Left lobe of liver (tissue), 2 donors: ENCODE measurements around the gene BAHD1. TPM values are rescaled to one million over a fixed set of nuclear protein-coding genes. Genes with fewer than 3 reads are reported as not detected.

ENCODE experiments used
- ATAC-seq: fragments of 200-7000 bp; cut with Tn5 transposase; one replicate; pipeline ENCODE4 v1.9.1; 2020; ENCODE audit warnings: mild to moderate bottlenecking, moderate library complexity
- DNase-seq: peaks from one replicate; pipeline ENCODE4 v3.0.0-alpha.2; 2020; ENCODE audit warnings: low spot score
- total RNA-seq: library from RNA; stranded (reverse); gene quantifications from one replicate; pipeline ENCODE4 v1.2.1, GENCODE V29; 2021
- donor health status: DM: no; HTN: no; CAD: no; lungs with moderate emphysema.
- donor health status: DM: no; HTN: yes; CAD: no.

The BAHD1 gene
- total RNA-seq, 1 donor from 2014 or later, result 12.8 TPM

DNA sequence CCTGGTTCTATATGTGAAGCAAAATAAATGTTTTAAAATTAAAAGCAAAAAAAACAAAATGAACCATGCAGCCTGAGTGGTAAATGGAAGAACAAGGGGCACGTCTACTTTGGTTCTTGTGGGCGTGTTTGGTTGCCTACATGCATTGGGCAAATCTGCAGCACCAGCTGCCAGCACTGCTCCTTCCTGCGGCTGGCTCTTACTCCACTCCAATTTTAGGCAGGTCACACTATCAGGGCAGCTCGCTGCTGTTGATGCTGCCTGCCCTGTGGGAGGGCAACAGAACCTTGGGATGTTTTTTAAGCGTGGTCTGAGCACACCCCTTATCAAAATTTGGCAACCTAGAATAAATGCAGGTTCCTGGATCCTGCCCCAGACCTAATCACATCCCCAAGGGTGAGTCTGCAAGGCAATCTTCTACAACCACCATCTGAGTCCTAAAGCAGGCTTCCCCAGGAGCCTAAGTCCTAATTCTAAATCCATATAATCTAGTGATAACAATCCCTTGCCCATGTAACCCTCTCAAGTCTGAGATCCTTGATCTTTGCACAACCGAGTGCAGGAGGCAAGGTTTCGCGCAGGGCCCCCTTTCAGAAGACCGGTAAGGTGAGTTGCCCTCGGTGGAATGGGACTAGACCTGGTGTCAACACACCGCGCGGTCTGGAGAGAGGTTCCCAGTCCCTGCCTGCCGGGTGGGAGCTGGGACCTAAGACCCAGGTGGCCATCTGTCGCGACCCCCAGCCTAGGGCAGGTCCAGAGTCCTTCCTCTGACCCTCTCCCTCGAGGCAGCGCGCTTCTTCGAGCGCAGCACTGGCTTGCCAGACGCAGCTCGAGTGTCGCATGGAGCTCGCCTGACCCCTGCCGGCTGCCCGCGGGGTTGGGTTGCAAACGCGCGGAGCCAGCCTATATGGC lies 19.3 kb upstream of the BAHD1 start:
- ATAC-seq, result peak; percentile 87
- DNase-seq, result peak; percentile 84

DNA sequence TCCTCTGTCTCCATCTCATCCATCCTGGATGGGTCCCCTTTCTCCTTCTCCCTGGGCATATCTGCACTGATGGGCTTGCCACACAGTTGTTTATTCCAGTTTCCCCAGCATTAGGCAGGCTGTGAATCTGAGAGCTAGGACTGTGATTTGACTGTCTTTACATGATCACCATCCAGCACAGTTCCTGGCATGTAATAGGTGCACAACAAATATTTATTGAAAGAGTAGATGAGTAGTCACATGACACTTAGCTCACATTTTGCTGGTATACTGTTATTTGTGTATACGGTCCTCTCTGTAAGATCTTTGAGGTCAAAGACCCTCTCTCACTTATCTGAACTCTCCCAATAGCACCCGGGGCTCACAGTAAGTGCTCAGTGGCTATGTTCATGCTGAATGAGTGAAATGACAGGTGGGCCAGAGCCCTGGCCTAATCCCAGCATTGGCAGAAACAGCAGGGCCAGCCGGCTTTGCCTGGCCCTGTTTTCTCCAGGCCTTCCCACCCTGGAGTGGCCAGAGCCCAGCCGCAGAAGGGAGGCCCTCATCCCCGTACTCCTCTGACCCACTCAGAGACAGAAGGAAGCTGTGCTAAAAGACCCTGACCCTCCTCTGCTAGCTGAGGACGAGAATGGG lies 16.2 kb upstream of the BAHD1 start:
- no peak for ATAC-seq
- no peak for DNase-seq

DNA sequence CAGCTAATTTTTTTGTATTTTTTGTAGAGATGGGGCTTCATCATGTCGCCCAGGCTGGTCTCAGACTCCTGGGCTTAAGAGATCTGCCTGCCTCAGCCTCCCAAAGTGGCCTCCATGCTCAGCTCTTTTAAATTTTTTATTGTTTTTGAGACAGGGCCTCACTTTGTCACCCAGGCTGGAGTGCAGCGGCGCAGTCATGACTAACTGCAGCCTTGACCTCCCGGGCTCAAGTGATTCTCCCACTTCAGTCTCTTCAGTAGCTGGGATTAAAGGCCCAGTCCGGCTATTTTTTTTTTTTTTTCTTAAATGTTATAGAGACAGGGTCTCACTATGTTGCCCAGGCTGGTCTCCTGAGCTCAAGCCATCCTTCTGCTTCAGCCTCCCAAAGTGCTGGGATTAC lies 15.1 kb upstream of the BAHD1 start:
- ATAC-seq, result no peak
- no peak for DNase-seq

DNA sequence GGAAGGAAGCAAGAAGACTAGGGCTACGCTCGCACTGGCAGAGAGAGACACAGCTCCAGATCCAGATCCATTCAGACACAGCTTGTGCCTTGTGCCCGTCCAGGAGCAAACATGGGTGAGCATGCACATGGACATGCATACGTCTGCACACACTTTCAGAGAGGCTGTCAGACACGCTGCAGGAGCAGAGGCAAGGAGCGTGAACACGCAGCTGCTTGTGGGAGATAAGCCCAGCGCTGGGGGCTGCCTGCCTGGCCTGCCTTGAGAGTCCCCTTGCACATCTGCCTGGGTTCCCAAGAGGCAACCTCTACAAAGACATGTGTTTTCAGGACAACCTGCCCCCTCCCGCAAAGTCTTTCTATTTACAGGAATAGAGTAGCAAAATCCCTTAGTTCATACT lies 13.6 kb upstream of the BAHD1 start:
- no peak for DNase-seq

DNA sequence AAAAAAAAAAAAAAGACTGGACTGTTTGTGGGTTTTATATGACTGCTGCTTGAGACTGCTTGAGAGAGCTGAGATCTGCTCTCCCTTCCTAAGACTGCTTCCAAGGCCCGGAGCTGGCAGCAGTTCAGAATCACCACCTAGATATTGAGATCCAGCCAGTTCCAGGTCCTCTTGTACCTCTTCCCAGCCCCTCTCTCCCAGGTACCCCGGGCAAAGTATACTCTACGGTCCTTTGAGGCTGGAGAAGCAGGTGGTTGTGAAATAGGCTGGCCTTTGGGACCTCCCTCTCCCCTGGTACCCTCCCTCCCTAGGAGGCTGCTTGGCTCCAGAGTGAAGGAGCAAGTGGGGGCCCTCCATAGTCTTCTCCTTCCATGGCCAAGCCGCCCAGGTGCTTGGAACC lies 12.6 kb upstream of the BAHD1 start:
- no peak for ATAC-seq

More for the DNA sequence above, 13.6 kb upstream of the BAHD1 start:
- ATAC-seq, result no peak

DNA sequence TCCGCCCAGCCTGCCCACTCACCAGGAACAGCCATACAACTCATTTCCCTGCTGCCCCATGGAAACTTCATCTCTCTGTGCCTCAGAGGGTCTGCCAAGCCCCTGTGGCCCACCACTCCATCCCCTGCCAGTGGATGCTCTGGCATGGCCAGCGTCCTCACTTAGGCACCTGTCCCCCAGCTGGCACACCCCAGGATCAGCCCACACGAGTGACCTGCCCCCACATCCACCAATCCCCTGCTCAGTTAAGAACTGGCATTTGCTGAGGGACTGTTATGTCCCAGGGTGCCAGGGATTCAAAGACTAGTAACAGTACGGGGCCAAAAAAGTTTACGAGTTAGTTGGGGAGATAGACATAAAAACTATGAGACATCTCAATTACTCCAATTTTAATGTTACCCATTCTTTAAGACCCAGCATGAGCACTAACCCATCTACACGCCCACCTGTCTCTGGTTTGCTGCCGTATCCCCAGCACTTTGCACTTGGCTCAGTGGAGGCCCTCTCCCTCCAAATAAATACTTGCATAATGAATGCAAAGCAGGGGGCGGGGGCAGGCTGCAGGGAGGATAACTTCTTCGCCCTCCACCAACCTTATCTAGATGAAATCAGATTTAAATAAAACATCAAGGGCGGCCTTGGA lies 11.6 kb upstream of the BAHD1 start:
- ATAC-seq (no peak), DNase-seq (no peak)

More for the DNA sequence above, 12.6 kb upstream of the BAHD1 start:
- DNase-seq, result no peak

DNA sequence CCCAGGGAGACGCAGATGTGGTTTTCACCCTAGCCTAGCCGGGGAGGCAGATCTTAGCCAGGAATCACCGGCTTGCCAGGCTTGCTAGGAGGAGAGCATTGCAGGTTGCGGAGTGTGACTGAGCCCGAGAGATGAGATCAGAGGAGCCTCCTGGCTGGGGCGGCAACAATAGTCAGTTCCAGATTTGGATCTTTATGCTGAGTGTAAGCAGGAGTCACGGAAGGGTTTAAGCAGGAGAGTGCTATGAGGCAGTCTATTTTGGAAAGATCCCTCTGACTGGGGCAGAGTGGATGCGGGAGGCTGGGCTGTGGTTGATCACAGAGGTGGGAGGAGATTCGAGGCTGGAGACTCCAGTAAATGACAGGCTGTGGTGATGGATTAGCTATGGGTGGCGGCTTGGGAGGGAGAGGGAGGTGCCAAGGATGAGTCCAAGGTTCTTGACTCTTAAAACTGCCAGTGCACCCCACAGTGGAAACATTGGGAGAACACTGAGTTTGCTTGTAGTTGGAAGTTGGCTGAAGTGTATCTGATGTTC lies 10.4 kb upstream of the BAHD1 start:
- no peak for ATAC-seq
- DNase-seq, result no peak

DNA sequence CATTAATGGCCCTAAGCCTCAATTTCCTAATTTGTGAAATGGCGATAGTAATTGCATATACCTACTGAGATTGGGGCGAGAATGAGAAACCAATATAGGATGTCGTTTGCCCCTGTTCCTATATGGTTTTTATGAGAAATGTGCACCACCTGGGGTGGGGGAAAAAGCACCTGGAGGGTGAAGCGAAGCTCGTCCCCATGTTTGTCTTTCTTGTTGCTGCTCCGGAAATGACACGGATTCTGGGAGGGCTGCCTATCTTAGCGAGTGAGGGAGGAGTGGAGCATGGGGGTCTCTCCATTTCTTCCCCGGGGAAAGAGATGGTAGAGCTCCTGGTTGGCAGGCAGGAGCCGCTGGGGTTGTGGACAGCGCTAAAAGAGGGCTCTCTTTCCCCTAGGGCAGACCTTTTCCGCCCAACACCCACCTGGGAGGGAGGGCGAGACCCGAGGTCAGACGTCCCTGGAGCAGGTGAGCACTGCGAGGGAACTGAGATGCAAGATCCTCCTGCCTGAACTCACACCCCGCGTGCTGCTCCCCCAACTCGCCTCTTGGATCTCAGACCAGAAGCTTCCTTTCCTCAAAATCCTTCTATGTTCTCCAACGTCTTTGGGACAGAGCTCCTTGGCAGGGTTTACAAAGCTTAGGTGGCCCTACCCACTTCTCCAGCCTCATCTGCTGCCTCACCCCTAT lies 5.6 kb upstream of the BAHD1 start:
- ATAC-seq (no peak), DNase-seq (no peak)

DNA sequence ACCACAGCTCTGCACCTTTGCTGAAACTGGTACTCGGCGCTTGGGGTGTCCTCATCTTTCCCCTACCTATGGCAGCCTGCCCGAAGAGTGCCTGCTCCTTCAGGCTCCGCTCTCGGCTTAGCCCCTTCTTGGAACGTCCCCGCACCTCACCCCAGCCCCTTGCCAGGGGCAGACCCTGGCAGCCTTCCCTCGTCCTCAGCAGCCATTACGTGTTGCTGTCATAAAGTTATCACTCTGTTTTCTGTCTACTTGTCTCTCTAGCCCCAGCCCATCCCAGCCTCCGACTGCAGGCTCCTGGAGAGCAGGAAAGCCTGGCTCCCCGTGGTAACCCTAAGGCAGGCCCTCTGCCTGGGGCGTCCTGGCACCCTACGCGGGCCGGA lies 5.1 kb upstream of the BAHD1 start:
- ATAC-seq (no peak), DNase-seq (no peak)

DNA sequence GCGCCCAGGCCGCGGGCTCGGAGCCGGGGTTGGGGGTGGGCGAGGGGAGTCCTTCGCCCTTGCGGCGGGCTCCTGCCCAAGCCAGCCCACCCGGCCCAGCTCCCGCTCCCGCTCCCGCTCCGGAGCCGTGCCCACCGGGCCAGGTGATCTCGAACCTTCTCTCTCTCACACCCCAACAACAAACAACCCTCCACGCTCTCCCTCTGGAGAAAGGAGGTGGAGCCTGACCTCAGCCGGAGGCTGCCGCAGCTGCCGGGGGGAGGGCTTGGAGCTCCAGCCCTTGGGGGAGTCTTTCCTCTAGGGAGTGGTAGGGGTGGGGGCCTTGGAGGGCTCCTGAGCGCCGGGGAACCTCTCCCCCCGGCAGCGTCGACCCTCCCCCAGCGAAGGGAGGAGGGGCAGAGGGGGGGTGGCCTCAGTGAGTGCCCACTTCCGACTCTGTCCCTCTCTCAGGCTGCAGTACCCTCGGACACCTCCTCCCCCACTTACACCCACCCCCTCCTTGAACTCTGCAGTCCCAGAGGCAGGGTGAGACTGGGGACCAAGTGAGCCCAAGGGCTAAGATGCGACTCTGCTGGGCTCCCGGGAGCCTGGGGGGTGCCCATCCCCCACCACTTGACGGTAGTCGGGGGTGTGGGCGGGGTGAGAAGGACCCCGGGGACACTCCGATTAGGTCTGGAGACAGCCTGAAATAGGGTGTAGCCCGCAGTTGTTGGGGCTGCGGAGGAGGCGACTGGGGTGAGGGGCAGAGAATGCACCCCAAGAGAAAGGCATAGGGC lies 4.4 kb upstream of the BAHD1 start:
- DNase-seq, result no peak
- no peak for ATAC-seq

DNA sequence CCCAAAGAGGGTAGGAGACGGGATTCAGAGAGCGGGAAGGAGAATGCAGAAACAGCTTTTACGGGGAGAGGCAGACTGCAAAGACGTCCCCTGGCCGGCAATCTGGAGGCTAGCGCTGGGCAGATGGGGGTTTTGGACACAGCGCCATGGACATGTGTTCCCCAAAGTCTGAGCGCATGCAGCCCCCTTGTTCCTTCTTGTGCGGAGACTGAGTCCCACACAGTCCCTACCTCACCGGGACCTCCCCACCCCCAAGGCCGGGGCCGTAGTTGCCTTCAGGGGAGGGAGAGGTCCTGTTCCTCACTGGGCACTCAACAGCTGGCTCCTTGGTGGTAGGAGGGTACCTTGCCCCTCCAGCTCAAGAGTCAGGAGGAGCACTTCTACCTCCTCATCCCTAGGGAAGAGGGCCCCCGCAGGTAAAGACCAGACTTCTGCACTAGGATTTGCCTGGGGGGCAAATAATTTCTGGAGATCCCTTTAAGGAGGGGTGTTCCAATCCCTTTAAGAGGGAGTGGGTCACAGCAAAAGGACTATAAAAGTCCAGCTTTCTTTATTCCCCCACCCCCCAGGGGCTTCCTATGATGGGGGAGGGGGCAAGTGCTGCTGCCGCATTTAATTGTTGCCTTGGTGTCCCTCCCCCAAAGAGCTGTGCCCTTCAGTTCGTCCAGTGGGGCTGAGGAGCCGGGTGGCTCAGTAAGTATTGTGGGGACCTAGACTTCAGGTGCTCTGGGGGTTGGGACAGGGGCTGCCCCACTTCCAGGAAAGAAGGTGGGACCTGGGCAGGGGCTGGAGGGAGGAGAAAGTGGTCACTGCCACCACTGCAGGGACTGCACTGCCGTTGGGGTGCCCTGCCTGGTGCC lies 3.6 kb upstream of the BAHD1 start:
- no peak for ATAC-seq
- no peak for DNase-seq

DNA sequence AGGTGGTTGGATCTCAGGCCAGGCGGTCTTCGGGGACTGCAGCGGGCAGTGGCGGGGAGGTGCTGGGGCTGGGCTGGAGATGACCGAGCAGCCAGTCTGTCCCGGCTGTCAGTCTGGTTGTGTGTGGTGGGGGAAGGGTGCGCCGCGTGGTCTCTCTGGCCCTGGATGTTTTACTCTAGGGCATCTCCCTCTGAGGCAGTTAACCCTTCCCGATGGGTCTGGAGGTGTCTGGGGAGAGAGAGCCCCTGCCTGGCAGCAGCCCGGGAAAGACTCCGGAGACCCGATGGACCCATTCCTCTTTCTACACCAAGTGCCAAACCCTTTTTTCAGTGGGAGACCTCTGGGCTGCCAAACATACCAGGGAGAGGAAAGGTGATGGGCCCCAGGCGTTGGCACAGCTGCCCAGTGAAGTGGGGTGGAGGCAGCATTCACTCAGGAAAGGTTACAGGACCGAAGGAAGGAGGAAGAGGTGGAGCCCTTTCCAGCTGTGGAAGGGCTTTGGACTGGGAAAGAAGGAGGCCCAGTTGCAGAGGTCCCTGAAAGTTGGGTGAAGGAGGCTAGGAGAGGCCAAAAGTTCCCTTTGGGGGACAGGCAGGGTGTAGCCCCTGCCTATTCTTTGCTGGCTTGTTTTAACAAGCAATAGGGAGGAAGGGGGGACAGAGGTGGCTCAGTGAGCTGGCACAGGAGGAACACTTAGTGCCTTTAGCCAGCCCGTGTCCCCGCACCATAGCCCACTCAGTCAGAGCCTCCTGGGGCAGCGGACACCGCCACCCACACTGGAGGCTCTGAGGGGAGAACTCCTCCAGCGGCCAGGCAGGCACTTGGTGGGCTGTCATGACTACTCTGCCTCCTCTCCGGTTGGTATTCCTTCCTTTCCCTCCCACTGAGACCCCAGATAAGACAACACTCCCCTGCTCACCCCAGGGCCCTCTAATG lies 2.7 kb upstream of the BAHD1 start:
- DNase-seq (no peak), ATAC-seq (no peak)

DNA sequence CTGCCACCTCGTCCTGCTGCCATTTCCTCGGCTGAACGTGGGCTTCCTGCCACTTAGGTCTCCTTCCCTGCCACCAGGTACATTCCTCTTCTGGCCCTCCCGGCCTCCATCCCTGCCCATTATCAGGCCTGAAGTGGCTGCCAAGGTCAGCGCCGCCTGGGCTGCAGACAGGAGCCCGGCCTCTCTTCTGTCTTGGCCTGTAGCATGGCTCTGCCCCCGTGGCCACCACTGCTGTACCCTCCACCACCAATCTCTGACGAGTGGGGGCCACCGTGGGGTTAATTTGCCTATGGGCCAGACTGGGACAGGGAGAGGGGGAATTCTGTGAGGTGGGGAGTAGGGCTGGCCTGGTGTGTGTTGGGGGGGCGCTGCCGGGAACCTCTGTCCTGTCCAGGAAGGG lies 2.0 kb upstream of the BAHD1 start:
- DNase-seq (no peak), ATAC-seq (no peak)

DNA sequence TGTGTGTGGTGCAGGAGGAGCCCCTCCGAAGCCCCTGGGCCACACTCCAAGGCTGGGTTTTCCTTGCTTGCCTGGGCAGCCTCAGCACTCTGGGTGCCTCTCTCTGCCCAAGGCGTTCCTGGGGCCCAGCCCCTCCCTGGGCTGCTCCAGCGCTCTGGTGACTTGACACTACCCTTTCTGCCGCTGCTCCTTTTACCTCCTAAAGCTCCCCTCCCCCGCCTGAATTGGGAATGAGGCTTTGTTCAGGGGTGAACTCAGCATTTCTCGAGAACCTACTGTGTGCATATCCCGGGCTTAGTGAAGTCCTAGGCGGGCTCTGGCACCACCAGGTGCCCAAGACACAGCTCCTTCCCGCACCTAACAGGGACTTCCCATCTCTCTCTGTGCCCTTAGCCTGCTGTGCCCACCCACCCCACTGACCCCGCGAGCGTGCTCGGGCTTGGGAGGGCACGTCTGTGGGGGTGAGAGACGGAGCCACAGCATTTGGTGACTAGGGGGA lies 1.2 kb upstream of the BAHD1 start:
- ATAC-seq (no peak), DNase-seq (no peak)

DNA sequence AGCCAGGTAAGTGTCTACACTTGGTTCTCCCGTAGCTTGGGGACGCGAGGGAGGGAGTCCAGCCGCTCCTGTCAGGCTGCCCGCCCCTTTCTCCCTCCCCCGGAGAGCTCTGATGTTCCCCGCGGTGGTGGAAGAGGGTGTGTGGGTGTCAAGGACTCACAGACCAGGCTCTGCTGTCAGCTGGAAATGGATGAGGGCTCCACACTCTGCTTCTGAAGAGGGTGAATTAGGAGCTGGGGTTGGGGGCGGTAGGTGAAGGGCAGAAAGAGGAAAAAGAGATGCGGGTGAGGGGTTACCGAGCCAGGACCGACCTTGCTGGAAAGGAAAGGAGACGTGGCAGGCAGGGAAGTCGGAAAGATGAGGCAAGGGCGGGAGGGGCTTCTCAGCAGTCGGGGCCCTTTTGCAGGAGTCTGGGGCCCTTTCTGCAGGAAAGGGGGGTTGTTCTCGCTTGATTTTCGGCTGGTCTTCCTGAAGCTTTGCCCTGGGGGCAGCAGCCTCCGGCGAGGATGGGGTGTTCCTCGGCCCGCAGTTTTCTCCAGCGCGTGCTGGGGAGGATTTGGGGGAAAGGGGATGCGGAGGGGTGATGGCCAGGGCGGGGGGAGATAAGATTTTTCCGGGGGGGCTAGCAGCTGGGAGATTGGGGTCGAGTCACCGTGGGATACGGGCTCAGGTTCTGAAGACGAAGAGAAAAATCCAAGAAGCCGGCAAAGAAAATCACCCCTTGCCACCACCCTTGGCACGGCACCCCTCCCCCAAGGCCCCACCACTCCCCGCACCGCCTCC lies 602 bp upstream of the BAHD1 start:
- ATAC-seq (peak; percentile 21), DNase-seq (no peak)

DNA sequence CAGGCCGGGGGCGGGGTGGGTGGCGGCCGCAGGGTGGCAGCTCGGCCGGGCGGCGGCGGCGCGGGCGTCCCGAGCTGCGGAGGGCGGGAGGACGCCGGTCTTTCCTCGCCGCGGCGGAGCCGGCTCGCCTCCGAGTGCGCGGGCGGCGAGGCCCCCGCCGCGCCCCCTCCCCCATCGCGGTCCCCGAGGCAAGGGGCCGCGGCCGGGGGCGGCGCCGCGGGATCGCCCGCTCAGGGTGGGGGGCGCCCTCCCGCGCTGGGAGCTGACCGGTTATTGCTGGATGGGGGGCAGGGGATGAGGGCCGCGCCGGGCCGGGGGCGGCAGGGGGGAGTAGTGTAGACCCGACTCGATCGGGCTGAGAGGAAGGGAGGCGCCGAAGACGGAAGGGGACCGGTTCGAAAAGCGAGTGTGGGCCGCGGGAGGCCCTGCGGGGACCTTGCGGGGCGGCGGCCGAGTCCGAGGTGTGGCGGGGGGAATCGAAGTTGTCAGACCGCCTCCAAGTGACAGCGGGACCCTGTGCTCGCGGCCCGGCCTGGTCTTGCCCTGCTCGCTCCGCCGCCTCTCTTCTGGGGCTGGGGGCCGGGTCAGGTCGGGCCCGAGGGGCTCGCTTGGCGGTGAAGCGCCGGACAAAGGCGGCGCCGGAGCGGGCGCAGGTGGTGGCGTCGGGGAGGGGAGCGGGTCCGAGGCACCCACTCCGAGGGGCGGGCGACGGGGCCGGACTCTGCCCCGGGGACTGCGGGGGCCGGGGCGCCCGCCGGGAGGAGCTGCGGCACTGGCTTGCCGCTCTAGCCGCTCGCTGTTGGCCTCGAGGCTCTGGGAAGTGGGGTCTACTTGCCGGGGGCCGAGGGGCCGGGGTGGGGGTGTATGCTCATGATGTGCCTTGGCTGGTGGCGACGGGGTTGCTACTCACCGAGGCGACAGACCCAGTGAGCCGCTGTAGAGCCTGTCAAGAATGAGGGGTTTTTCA lies 1.1 kb downstream of the BAHD1 start:
- DNase-seq (no peak), ATAC-seq (peak; percentile 38)
